NK-92 (cell line): ENCODE results near the gene ANXA5.
"Not testable (repeated sequence)": the region's sequence is repeated elsewhere in the genome, so short reads cannot be mapped to it uniquely, and the experiment has no call there.

Source experiments
- DNase-seq: peaks from one replicate; lab custom pipeline; 2025; ENCODE audit not compliant: unreplicated experiment; lab: John Stamatoyannopoulos, UW

ANXA5 gene

GRCh38 chr4:121696581-121697461, at the start of gene ANXA5:
Gene ANXA5 (minus strand): TSS chr4:121696980. CDS start chr4:121696589, 391 bp downstream.
- DNase-seq: no peak

- DNase-seq: no peak
Measured at GRCh38 chr4:121742794-121743193, 46.0 kb upstream of the ANXA5 start.

- DNase-seq: no peak
Measured at GRCh38 chr4:121741751-121742150, 45.0 kb upstream of the ANXA5 start.

- no peak for DNase-seq
Measured at GRCh38 chr4:121740796-121741409, 44.1 kb upstream of the ANXA5 start.

- DNase-seq: no peak
Measured at GRCh38 chr4:121739575-121739974, 42.8 kb upstream of the ANXA5 start.

DNA sequence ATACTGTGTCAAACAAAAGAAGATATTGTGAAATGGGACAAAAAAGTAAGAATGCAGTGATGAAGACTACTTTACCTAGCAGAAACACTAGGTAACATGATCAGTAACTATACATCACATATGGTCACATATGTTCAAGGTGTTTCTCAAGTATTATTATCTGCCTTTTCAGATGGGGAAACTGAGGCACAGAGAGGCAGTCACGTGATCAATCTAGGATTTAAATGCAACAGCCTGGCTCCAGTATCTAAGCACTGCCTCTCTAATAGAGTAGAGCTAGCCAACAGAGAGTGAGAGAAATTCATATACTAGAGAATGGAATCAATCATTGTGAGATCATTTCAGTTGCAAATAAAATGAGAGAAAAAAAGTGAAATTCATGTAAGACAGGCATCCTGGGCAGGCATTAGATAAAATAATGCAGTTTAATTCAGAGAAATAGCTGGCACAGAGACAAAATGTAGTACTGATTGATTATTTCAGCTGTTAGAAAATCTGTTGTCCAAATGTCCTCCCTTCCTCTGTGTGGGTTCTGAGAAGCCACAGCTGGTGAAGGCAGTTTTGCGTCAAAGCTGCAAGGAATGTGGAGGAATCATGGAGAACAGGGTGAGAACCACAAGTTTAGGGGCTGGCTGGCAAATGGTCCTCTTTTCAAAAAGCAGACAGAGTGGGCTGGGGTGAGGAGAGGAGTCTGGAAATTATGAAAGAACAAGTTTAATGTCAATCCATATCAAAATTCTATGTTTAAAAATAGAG, 42.2 kb upstream of the ANXA5 start:
- no peak for DNase-seq

DNA sequence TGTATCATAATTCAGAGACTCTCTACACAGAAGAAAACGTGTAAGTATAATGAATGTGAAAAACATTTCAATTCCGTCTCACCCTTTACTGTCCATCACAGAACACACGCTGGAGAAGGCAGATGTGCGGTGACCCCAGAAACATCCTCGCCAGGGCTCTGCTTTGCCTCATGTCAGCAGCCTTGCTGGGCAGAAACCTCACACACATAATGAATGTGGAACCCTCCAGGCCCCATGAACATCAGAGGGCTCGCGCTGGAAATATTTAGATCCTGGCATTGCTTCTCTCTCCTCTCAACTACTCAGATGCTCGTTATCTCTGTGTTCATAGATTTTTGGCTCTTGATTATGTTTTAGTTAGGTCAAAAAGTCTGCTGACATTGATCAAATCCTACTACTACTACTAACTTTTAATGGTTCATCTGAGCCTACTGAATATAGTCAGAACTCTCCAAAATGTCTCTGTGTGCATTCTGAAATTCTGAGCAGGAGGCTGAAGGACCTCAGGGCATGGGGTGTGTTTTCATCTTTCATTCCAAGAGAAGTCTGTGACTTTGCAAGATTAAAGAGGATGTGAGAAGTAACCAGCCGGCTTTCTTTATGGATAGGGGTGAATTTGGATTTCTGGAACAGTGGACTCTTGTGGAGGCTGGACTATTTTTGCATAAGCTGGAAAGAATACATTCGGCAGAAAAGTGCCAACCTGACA, 41.2 kb upstream of the ANXA5 start:
- DNase-seq: no peak

DNA sequence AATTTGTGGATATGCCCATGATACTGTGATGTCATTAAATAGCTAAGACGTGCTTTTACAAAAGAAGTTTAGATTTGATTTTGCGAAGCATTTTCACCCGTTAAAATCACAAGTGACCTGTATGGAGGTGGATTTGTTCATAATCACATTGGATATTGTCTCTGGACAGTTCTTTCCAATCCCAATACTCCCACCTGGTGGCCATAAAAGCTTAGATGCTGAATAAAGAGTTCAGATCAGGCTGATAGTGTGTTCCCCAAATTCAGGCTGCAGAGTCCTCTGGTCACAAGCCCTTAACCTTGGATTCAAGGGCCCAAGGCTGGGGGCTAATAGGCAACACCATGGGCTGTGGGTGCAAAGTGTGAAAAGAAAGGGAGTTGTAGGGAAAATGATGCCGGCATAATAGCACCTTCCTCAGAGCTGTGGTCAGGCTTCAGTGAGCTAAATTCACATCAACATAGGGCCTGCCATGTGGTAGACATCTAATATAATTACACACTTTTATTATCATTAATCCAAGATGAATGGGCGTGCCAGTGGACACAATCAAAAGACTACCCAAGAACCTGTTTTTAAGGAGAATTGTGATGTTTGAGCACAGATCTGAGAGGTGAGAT, 40.1 kb upstream of the ANXA5 start:
- no peak for DNase-seq

GRCh38 chr4:121734571-121734970, 37.8 kb upstream of the ANXA5 start:
- no peak for DNase-seq

DNA sequence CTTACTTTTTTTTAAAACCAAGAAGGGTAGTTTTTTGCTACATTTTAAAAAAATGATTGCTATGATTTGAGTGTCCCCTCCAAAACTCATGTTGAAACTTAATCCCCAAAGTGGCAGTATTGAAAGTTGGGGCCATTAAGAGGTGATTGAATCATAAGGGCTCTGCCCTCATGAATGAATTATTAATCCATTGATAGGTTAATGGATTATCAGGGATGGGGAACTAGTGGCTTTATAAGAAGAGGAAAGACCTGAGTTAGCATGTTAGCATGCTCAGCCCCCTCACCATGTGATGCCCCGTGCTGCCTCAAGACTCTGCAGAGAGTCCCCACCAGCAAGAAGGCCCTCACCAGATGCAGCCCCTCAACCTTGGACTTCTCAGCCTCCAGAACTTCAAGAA, 37.2 kb upstream of the ANXA5 start:
- DNase-seq: no peak

GRCh38 chr4:121729753-121730152, 33.0 kb upstream of the ANXA5 start:
- not testable (repeated sequence) for DNase-seq

- DNase-seq: no peak
Measured at GRCh38 chr4:121728798-121729226, 32.0 kb upstream of the ANXA5 start.

GRCh38 chr4:121728066-121728465, 31.3 kb upstream of the ANXA5 start:
- DNase-seq: no peak

DNA sequence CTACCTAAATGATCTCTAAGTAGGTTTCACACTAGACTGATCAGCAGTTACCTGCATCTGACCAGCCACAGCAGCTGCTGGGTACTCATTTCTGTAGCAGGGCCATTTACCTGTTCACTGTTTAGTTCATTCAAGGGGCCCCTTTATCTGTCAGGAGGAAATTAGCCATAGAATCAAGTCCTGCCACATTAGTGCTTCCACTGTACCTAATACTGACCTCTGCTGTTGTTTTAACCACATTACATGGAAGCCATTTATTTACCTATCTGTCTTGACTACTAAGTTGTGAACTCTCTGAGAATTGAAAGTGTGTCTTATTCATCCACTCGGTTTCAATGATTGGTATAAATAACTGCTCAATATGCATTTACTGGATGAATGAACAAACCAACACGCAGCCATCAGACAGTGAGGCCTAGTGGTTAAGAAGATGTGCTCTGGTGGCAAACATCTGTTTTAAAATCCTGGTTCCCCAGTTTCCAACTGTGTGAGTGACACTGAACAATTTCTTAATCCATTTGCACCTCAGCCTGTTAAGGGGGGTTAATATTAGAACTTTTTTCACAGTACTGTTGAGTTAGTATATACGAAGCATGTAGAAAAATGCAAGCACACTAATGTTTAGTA, 30.0 kb upstream of the ANXA5 start:
- no peak for DNase-seq

- no peak for DNase-seq
Measured at GRCh38 chr4:121724671-121725070, 27.9 kb upstream of the ANXA5 start.

GRCh38 chr4:121721700-121722099, 24.9 kb upstream of the ANXA5 start:
- no peak for DNase-seq

DNA sequence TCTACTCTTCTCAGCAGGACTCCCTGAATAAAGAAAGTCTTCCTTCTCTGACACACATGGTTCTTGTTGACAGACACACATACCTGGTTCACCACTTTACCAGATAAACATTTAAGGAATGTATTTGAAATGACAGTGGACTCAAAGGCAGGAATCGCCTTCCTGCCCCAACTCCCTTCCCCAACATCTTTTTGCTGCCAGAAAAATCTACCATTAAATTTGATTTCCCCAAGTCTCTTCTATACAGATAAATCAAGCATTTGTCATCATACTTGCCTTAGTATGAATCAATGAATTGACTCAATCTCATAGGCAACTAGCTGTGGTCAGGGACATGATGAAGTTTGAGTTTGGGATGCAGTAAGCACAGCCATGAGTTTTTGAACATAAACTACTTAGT, 23.3 kb upstream of the ANXA5 start:
- no peak for DNase-seq

DNA sequence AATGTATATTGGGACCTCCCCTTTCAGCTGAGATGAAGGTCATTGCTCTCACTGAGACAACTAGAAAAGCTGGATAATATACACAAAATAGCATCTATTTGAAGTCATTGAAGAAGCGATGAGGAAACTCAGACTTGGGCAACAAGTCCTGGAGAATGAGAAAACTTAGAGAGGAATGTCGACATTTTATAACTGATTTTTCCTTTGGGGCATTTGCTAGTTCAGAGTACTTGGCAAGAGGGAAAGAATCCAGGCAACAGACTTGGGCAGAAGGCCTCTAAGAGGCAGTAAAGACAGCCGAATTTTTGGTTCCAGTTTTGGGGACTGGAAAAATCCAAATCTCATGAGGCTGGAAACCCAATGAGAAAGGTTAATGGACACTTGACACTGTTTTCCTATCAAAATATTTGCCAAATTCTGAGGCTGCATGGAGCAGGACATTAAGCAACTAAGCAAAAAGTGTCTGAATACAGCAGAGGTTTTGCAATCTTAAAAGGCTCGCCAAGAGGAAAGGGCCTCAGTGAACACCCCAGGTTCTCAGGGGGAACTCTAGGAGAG, 21.0 kb upstream of the ANXA5 start:
- no peak for DNase-seq

DNA sequence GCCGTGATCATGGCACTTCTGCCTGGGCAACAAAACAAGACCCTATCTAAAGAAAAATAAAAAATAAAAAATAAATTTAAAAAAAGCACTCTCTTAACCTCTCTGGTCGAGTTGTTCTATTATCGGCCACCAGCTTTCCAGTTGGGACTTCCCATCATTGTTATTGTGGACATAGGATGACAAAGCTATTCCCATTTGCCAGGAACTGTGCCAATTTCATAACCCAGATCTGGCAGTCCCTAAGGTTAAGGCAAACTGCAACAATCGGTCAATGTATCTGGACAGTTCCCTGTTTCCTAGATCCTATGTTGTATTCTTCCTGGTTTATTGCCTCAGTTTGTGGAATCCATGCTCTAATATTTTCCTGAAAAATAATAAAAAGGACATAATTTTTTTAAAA, 17.8 kb upstream of the ANXA5 start:
- no peak for DNase-seq

DNA sequence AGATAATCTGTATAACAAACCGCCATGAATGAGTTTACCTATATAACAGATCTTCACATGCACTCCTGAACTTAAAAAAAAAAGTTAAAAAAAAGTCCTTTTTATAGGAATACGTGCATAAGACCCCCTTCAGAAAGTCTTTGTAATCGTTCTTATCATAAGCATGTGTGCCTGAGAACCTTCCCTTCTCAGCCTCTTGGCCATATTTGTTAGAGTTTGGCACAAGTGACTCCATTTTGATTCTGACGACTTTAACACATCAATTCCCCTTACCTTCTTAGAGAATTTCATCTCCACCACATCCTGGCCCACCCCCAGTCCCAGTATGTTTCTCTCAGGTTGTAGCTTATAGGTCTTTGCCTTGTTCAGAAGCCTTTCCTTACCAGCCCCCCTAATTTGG, 16.0 kb upstream of the ANXA5 start:
- DNase-seq: no peak
